ENCODE results near the gene FHL3. TPM values are rescaled to one million over a fixed set of nuclear protein-coding genes. Genes with fewer than 3 reads are reported as not detected.

Gene FHL3
- polyA plus RNA-seq, 2 of the 4 experiments (the other 2 are of a cell fraction), result 1.4 to 5.4 TPM

DNA sequence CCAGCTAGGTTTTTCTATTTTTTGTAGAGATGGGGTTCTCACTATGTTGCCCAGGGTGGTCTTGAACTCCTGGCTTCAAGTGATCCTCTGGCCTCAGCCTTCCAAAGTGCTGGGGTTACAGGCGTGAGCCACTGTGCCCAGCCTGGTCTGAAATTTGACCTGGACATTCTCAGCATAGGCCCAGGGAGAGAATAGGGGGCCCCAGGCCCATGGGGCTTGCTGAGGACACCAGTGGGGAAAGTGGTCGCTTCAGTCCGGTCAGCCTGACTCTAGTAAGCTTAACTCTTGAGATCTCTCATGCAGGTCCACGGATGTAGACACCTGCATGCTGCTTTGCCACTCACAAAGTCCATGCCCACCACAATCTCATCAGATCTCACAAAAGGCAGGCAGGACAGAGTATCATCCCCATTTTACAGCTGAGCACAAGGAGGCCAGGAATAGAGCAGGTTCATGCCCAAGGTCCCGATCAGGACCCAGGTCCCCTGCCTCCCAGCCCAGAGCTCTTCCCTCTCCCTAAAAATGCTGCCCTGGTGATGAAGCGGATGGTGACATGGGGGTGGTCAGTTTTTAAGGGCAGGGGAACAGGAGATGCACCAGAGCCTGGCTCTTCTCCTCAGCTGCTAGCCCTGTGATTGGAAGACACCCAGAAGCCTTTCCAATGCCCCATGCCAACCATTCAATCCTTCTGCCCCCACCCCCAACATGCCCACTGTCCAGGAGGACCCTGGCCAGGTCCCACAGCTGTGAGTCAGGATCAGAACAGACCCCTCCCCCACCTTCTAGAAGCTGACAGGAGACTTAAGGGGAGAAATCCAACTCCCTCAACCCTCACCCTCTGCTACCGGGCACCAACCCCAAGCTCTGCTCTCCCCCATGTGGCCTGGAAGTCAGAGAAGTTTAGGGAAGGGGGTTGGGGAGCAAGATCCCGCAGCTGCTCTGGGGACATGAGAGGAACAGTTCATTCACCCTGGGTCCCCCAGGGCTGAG, 1.8 kb downstream of the FHL3 start:
- ChIA-PET POLR2A (no interaction called here), CTCF (interaction anchor here (0.6 to 6.9 kb wide), 3 partner anchors 13 to 67 kb away, joined by 3 to 53 read pairs (median 8); partner anchors contain the start of gene SF3A3)
- no peak for TF ChIP-seq EHMT2 (IDR thresholded peaks at IDR 0.05; ENCODE audit: low read depth)
- TF ChIP-seq, protein P1, sequence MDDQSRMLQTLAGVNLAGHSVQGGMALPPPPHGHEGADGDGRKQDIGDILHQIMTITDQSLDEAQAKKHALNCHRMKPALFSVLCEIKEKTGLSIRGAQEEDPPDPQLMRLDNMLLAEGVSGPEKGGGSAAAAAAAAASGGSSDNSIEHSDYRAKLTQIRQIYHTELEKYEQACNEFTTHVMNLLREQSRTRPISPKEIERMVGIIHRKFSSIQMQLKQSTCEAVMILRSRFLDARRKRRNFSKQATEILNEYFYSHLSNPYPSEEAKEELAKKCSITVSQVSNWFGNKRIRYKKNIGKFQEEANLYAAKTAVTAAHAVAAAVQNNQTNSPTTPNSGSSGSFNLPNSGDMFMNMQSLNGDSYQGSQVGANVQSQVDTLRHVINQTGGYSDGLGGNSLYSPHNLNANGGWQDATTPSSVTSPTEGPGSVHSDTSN (IDR thresholded peaks at IDR 0.05), result no peak
- TF ChIP-seq TP53 (CRISPR knock-in tag; IDR thresholded peaks at IDR 0.05), result no peak
- no peak for TF ChIP-seq ESRRA (IDR thresholded peaks at IDR 0.05; ENCODE audit: borderline replicate concordance, low read length)
- TF ChIP-seq SMC3 (IDR thresholded peaks at IDR 0.05), result no peak
- 93% methylated on average over 3 of the region's 8 CpGs for WGBS (ENCODE audit: missing lambda C conversion rate)
- no peak for FAIRE-seq
- Histone ChIP-seq H3K4me3 (peak overlapping the region; percentile 82; the same call in 1 of the 3 replicates), H3K4me2 (peak overlapping the region; percentile 90), H3K27ac (peak overlapping the region; percentile 90 to 91; a peak in 4 of 6 replicates), H3K9me3 (no peaks in the 10 kb centered on the region), H3K4me1 (peaks cover 44% of the 10 kb centered on the region)
- no peak for DNase-seq (ENCODE audit: low read depth in 1 of 2, low spot score in 1 of 2)
- ATAC-seq, result no peak

- FAIRE-seq, result no peak
- CTCF ChIA-PET, result interaction anchor here (0.7 to 6.9 kb wide), 5 partner anchors 11 to 24 kb away, joined by 3 to 53 read pairs (median 3); partner anchors contain the start of gene SF3A3
- Histone ChIP-seq H3K4me1 (peaks cover 44% of the 10 kb centered on the region), H3K4me2 (peak overlapping the region; percentile 65), H3K27ac (peak overlapping the region; percentile 74 to 87), H3K9me3 (no peaks in the 10 kb centered on the region), H3K4me3 (no peak overlapping the region)
- DNase-seq (ENCODE audit: low read depth in 1 of 2, low spot score in 1 of 2), result no peak
- no peak for TF ChIP-seq RAD21 (conservative IDR thresholded peaks at IDR 0.05 in 1 of 2, IDR thresholded peaks at IDR 0.05 in 1 of 2)
- TF ChIP-seq, protein P2, sequence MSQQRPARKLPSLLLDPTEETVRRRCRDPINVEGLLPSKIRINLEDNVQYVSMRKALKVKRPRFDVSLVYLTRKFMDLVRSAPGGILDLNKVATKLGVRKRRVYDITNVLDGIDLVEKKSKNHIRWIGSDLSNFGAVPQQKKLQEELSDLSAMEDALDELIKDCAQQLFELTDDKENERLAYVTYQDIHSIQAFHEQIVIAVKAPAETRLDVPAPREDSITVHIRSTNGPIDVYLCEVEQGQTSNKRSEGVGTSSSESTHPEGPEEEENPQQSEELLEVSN (IDR thresholded peaks at IDR 0.05; ENCODE audit: borderline replicate concordance, low read depth), result no peak
- no peak for TF ChIP-seq CBX8 (IDR thresholded peaks at IDR 0.05)
- POLR2A ChIA-PET, result interaction anchor here (1.3 kb wide), 1 partner anchor 142 kb away, joined by 3 read pairs; the partner anchor contains the start of gene MTF1
- ATAC-seq, result peak; percentile 40 to 57; a peak in 4 of 6 replicates
- WGBS (ENCODE audit: missing lambda C conversion rate), result 57% methylated on average over 8 of the region's 13 CpGs
These were observed 4.5 kb downstream of the FHL3 start for GRCh38 chr1:38000529-38001455.

DNA sequence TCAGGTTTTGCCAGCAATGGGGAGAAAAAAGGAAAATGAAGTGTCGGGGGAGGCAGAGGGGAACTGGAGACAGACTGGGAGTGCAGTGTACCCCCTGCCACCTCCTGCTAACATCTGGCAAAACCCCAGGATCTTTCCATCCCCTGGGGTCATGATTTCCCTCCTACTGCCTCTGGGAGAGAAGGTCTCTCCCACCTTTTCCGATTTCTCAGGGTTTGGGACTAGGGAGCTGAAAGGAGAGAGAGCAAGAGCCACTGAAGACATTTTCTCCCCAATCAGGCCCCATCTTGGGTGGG, 5.1 kb downstream of the FHL3 start:
- ChIA-PET CTCF (interaction anchor here (0.7 to 6.9 kb wide), 5 partner anchors 10 to 24 kb away, joined by 3 to 53 read pairs (median 3); partner anchors contain the start of gene SF3A3), POLR2A (interaction anchor here (1.3 kb wide), 1 partner anchor 141 kb away, joined by 3 read pairs; the partner anchor contains the start of gene MTF1)
- peaks cover 44% of the 10 kb centered on the region for H3K4me1 ChIP-seq
- no peak overlapping the region for H3K4me3 ChIP-seq
- H3K9me3 ChIP-seq, result no peaks in the 10 kb centered on the region
- H3K27ac ChIP-seq, result peak overlapping the region; percentile 74 to 87
- no peak for ATAC-seq
- TF ChIP-seq TP53 (CRISPR knock-in tag; IDR thresholded peaks at IDR 0.05), result no peak
- TF ChIP-seq, protein P3, sequence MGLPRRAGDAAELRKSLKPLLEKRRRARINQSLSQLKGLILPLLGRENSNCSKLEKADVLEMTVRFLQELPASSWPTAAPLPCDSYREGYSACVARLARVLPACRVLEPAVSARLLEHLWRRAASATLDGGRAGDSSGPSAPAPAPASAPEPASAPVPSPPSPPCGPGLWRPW (IDR thresholded peaks at IDR 0.05), result no peak
- no peak for TF ChIP-seq CEBPB (IDR thresholded peaks at IDR 0.05)
- no peak for TF ChIP-seq ESRRA (IDR thresholded peaks at IDR 0.05; ENCODE audit: borderline replicate concordance, low read length)
- TF ChIP-seq PHF8 (IDR thresholded peaks at IDR 0.05; ENCODE audit: borderline replicate concordance, low read depth), result no peak
- TF ChIP-seq EHMT2 (IDR thresholded peaks at IDR 0.05; ENCODE audit: low read depth), result no peak
- no peak for TF ChIP-seq KDM1A (IDR thresholded peaks at IDR 0.05; ENCODE audit: low read depth)
- no peak for TF ChIP-seq NR3C1 (IDR thresholded peaks at IDR 0.05)
- no peak for FAIRE-seq
- peak overlapping the region; percentile 65 for H3K4me2 ChIP-seq
- DNase-seq (ENCODE audit: low read depth in 1 of 2, low spot score in 1 of 2), result no peak
- WGBS (ENCODE audit: missing lambda C conversion rate), result 90% methylated on average over 2 of the region's 2 CpGs
